ENCODE measurements around the gene PRKCA.

Gene PRKCA

GRCh38 chr17:66667090-66667489 is 364.7 kb downstream of the PRKCA start:
- no peak for DNase-seq

DNA sequence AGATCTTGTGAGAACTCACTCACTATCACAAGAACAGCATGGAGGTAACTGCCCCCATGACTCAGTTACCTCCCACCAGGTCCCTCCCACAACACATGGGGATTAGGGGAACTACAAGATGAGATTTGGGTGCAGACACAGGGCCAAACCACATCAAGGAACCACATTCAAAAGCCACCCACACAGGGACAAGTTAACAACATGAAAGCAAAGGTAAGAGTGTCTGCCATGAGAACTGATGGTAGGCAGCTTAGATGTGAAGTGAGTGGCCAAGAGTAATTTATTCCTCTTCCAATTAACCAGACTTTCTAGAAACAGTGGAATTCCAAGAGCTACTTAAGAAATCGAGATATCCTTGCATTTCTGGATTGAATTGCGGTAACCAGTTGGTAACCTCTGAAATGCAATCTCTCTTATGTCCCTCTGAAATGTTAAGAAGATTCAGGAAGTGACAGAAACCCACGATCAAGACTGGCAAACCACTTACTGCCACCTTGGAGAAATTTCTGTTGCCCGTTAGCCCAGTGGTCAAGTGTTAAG is 365.1 kb downstream of the PRKCA start:
- DNase-seq = no peak

GRCh38 chr17:66670206-66670605 is 367.8 kb downstream of the PRKCA start:
- DNase-seq = no peak

DNA sequence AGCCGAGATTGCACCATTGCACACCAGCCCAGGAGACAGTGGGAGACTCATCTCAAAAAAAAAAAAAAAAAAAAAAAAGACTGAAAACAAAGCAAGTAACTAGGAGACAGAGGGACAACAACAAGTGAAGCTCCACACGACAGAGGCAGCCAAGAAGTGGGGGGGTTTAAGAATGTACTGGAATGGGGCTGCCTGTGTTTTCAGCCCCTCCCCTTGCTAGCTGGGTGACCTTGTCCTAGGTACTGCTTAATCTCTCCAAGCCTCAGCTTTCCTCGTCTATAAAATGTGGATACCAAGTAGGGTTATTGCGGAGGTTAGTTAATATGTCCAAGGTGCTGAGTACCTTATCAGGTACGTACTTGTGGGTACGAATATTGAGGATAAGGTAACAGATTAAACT is 368.7 kb downstream of the PRKCA start:
- DNase-seq = no peak

- peak in 1 of 2 experiments; percentile 1 for DNase-seq
Observed at GRCh38 chr17:66673668-66674276, 371.4 kb downstream of the PRKCA start.

- no peak for DNase-seq
Observed at GRCh38 chr17:66675273-66675990, 373.0 kb downstream of the PRKCA start.

- DNase-seq = no peak
Observed at GRCh38 chr17:66675991-66676371, 373.6 kb downstream of the PRKCA start.

- DNase-seq = no peak
Observed at GRCh38 chr17:66676421-66676820, 374.0 kb downstream of the PRKCA start.

DNA sequence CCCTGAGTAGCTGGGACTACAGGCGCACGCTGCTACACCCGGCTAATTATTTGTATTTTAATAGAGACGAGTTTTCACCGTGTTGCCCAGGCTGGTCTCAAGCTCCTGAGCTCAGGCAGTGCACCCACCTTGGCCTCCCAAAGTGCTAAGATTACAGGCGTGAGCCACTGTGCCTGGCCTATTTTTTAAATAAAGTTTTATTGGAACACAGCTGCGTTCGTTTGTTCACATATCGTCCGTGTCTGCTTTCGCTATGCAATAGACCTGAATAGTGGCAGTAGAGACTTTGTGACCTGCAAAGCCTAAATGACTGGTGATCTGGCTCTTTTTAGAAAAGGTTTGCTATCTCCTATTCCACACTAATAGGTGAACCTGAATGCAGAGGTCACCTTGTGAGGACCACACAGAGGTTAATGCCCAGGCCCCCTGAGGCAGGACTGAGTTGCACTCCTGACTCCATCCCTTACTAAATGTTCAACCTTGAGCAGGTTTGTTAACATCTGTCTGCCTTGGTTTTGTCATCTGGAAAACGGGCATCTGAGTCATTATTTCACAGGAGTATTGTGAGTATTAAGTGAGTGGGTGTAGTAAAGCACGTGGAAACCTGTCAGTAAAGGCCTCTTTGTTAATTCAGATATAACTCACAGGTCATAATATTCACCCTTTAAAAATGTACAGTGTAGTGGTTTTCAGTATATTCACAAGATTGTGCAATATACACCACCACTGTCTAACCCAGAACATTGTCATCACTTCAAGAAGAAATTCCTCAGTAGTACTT is 375.0 kb downstream of the PRKCA start:
- no peak for DNase-seq

DNA sequence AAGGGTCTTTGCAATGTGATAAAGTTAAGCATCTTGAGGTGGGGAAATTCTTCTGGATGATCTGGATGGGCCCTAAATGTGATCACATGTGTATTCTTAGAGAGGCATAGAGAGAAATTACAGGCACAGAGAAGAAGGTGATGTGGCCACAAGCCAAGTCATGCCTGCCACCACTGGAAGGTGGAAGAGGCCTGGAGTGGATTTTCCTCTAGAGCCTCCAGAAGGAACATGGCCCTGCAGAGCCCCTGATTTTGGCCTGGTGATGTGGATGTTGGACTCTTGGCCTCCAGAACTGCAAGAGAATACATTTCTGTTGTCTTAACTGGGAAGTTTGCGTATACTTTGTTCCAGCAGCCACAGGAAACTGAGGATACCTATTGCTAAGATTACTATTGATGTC is 375.6 kb downstream of the PRKCA start:
- no peak for DNase-seq

DNA sequence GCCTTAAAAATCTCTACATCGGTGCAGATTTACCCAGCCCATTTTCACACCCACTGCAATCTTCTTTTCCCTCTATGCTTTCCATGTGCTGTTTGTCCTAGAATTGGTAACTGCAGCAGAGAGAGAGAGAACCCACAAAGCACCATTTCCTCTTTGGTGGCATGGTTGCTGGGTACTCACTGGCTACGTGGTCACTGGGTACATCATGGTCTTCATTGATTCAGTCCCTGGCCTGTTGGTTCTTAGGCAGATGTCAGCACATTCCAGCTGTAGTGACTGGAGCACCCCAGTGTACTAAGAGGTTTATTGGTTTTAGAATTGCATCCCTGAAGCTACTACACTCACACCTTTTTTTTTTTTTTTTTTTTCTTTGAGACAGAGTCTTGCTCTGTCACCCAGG is 376.4 kb downstream of the PRKCA start:
- no peak for DNase-seq

DNA sequence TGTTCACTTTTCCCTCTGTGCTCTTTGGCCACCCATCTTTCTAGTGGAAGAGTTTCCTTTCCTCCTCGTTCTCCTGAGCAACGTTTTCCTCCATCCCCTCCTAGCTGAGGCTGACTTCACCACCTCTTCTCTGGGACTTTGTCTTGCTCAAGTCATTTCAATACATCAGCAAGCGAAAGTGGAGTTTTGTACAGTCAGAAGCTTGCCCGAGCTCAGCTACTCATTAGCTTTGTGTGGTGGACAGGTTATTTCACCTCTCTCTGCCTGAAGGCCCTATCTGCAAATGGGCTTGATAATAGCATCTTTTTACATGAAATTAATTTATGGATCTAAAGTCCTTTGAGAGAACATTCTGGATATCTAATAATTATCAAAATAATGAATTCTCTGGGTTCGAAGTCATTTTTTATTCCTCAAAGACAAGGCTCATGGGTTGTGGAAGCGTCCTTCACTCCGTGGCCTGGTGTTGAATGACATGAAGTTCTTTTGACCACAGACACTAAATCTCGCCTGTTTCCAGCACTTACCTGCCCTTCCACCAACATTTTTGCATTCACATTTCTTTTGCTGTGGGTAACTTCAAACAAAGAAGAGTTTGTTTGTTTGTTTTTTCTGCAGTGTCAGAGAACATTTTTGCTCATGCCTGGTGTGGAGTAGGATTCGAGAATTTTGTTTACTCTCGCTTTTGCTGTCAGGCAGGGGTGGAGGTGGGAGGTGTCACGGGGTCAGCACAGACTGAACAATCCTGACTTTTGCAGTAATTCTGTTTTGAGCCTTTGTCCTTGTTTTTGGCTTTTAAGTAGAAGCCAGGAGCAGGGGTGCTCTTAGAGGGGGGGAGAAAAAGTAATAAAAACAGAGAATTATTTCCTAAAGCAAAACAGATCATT is 377.5 kb downstream of the PRKCA start:
- DNase-seq = no peak

GRCh38 chr17:66682283-66682682 is 379.9 kb downstream of the PRKCA start:
- no peak for DNase-seq

- DNase-seq = no peak
Observed at GRCh38 chr17:66684261-66684660, 381.8 kb downstream of the PRKCA start.

GRCh38 chr17:66684731-66685130 is 382.3 kb downstream of the PRKCA start:
- DNase-seq = no peak

- DNase-seq = no peak
Observed at GRCh38 chr17:66686601-66687000, 384.2 kb downstream of the PRKCA start.

- DNase-seq = no peak
Observed at GRCh38 chr17:66687570-66688284, 385.3 kb downstream of the PRKCA start.

DNA sequence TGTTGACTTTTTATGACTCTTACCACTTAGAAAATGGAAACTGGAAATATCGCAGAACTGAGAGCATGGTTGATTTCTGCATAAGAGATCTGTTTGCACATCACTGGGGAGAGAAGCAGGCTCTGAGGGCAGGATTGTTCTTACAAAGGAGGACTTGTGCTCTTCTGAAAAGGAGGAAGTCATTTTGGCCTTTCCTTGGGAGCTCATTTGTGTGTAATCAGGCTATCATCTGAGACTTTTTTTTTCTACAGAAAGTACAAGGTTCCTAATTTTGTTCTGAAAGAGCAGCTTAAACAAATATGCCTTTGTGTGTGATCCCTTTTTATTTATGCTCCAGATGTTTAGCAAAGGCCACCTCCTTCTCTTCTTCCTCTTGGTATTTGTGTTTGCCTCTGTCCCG is 386.8 kb downstream of the PRKCA start:
- DNase-seq = no peak

DNA sequence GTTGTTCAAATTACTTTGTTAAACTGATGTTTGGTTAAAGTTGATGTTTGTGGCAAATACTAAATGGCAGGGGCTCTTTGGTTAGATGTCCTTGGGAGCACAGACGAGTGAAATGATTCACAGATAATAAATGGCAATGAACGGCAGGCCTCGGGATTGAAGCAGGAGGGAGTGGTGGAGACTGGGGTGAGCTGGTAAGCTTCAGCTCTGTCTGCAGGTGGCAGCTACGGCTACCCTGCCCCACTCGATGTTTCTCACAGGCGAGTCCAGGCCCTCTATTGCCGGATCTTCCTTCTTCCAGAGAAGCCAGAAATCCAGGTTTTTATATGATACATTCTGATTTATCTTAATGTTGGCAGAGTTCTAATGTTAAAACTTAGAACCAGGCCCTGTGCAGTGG is 387.8 kb downstream of the PRKCA start:
- no peak for DNase-seq

- DNase-seq = no peak
Observed at GRCh38 chr17:66691644-66692420, 389.4 kb downstream of the PRKCA start.

DNA sequence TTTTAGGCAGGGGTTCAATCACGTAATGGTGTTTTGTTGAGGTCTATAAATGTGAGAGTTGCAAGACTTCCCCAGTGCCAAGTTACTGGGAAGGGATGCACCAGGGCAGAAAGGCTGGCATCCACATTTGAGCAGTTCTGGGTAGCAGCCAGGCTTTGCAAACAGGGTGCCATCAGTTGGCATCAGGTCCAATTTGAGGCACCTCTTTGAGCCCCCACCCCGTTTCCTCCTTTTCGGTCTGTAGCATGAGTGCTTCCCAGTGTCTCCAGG is 389.9 kb downstream of the PRKCA start:
- DNase-seq = no peak

DNA sequence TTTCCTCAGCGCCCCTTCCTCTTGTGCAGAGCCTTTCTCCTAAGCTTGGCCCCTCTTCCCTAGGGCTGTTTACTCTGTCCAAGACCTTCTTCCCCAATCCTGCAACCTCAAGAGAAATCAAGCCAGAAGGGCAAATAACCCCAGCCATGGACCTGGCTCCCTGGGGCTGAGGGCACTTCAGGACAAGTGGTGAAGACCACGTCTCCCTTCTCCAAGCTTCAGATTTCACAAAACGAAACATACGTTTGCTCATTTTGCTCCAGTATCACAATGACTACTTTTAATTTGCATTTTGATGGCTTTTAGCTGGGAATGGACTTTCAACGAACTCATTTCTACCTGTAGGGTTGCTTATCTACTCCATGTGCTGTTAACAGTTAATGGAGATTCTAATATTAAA is 392.7 kb downstream of the PRKCA start:
- no peak for DNase-seq
